HG03108 (cell line): ENCODE measurements around the gene ADAM19.

Experiments used
- ATAC-seq: cut with Tn5 transposase; IDR thresholded peaks from one replicate; pipeline ENCODE4 v1.9.1; 2021; ENCODE audit warnings: moderate library complexity; ENCODE audit not compliant: unreplicated experiment

The ADAM19 gene

DNA sequence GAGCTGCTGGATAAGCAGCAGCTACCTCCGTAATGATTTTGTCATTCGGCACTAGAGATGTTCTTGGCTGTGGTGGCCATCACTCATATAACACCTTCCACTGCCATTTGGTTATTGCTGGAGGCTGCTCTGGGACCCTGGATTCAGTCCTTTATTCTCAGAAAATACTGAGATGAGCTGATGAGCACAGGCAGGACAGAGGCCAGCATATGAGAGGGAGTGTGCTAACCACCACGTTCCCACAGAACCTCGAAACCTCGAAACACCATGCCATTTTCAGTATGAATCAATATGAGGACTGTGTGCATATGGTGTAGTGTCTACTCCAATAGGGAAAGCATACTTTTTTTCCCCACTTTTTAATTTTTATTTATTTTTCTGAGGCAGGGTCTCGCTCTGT is 56.6 kb downstream of the ADAM19 start:
- no peak for ATAC-seq

- ATAC-seq, result no peak
These were observed 58.8 kb downstream of the ADAM19 start for GRCh38 chr5:157516626-157517325.

- ATAC-seq, result no peak
These were observed 59.6 kb downstream of the ADAM19 start for GRCh38 chr5:157516006-157516405.

GRCh38 chr5:157514974-157515373 is 60.6 kb downstream of the ADAM19 start:
- ATAC-seq, result no peak

- ATAC-seq, result no peak
These were observed 62.4 kb downstream of the ADAM19 start for GRCh38 chr5:157513182-157513581.

DNA sequence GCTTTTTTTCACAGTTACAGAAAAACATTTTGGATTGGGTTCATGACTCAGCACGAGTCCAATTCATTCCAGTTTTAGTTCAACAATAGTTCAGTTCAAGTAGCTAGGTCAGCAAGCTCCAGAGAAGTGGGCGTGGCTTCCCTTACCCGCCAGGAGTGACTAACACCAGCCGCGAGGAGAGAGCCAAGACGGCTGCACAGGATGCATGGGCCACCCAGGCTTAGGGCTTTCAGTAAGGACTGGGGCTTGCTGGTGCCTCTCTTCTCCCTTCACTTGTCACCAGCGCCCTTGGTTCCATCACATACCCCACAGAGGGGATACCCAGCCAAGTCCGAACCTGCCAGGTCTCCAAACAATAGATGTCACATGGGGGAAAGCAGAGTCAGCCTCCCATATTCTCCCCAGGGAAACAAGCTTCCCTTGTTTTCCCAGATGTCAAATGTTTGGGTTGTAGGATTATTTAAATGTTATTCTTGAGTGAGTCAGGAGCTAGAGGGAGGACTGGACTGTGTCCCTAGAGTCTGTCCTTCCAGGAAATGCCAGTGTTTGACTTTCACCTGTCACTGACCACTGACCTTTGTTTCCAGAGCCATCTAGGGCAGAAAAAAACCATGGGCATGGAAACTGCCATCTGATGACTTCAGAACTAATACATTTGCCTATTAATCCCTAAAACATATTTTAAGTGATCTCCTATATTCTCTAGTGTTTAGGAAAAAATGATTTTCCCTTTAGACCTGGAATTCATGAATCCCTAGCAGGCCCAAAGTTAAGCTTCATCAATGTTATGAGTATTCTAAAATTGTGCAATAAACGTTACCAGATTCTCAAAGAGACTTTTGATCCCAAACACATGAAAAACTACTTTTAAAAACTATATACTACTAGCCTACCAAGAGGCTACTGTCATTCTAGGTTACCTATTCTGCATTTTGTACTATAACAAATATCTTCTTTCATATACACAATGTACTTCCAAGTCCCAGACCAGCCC is 63.6 kb downstream of the ADAM19 start:
- ATAC-seq, result no peak

DNA sequence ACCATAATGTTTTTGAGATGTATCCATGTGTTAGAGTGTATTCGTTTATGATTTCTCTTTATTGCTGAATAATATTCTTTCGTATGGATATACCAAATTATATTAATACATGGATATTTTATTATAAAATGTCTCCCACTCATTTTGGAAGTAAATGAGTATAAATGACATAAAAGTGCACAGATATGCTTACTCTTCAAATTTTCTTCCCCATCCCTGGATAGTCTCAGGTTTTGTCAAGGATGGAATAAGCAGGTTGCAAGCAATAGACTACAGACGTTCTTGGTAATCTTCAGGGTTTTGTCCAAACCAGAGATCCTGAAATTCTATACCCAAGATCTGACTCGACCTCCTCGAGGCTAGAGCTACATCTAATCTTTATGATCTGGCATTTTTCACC is 64.9 kb downstream of the ADAM19 start:
- no peak for ATAC-seq

DNA sequence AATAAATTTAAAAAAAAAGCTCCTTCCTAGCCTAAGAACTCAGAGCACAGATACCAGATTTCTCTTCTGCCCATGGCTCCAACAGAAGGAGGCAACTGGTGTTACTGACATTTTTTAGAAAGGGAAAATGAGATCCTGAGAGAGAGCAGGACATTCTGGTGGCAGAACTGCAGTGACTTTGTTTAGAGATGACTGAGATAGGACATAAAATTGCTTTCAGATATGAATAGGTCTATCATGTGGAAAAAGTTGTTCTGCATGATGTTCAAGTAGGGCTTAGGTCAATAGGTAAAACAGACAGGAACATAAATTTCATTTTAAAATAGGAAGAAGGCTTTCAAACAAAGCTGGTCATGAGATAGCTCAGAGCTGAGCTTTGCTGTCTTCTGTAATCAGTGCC is 66.0 kb downstream of the ADAM19 start:
- no peak for ATAC-seq

DNA sequence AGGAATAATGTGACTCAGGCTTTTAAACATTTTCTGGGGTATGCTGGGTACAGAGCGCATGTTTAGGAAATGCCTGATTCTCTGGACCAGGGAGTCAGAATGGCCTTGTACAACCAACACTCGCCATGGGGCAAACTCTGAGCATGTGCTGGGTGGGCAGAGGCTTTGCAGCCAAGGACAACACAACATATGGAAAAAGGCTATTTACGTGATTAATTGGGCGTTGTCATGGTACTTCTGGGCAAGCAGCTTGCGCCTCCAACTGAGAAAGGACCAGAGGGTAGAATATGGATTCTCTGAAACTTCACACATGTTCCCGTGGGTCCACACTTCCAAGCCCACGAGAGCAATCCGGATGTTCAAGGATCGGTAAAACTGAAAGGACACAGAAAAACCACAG is 66.5 kb downstream of the ADAM19 start:
- no peak for ATAC-seq

DNA sequence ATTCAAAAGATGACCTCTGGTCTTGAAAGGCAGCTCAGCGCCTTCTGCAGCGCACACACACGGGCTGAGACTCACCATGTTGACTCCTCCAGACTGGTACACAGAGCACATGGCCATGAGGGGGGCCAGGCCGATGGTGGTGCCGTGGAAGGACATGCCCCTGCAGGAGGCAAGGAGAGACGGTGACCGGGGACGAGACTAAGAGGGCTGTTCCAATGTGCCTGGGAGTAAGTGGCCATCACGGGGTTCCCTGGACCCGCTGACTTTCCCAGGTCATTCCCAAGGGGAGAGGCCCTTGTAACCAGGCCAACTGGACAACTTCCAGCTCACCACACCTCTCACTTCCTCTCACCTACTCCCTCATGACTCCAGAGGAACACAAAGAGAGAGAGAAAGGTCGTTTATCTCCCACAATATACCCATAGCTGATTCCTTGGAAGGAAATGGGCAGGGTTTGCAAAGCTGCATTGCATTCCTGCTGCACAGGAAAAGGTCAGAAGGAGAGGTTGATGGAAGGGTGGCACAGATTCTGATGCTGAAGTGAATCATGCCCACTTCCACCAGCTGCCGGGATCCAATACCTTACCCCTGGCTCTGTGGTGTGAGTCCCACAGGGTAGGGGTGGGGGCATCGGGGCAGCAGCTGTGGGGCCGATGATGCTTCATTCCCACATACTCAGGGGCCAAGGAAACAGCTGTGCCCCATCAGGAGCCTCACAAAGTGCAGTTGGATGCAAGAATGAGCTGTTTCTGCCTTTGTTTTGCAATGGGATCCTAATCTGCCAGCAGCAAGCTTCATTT is 68.4 kb downstream of the ADAM19 start:
- ATAC-seq, result no peak

DNA sequence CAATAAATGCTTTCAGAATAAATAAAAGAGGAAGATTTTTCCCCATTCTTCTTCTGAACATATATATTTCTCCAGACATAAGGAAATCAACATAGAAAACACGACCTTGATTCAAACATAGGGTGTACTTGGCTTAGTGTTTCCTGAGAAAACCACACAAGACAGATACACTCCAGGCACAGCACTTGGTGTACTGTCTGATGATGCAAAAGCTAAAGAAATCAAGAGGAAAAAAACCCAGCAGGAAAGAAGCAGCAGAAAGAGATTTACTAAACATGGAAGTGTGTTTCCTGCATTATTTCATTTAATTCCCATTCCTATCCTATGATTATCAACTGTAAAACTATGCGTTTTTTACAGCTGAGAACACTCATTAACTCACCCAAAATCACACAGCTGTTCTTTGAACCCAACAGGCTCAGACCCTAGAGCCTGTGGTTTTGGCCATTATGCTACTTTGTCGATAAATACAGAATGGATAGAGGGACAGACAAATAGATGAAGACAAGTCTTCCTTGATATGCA is 69.4 kb downstream of the ADAM19 start:
- ATAC-seq, result no peak

DNA sequence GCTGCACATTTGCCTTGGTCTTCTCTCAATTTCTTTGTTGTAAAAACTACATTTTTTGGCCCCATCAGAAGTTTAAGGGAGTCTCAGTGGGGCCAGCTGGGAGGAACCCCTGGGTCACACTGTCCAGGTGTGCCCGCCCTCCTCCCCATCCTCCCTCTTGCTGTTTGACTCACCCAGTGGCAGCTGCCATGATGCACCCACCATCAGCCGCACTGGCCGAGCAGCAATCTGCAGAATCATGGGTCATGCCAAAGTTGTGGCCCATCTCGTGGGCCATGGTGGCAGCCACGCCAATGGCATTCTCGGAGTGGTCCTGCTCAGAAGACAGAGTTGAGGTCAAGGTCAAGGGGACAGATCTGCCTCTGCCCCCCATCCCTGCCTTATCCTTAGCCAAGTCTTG is 70.1 kb downstream of the ADAM19 start:
- ATAC-seq, result no peak

GRCh38 chr5:157504053-157504452 is 71.5 kb downstream of the ADAM19 start:
- no peak for ATAC-seq

DNA sequence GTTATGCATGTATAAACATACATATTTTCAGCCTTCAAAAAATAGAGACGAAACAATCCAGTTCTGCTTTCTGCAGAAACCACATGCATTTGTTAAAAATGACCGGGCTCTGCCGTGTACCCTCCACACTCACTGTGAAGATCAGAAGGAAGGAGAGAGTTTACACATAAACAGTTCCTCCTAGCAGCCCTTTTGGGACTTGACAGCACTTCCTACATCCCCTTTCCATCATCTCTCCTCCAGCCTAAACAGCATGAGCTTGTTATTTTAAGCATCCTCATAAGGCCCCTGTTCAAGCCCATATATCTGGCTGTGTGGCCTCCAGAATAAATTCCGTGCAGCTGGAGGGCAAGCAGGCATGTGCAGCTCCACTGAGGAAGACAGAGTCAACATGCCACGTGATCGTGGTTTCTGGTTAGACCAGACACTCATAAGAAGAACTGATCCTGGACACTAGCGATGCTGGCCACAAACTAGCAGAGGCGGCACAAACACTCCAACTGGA is 73.4 kb downstream of the ADAM19 start:
- peak; percentile 82 for ATAC-seq

DNA sequence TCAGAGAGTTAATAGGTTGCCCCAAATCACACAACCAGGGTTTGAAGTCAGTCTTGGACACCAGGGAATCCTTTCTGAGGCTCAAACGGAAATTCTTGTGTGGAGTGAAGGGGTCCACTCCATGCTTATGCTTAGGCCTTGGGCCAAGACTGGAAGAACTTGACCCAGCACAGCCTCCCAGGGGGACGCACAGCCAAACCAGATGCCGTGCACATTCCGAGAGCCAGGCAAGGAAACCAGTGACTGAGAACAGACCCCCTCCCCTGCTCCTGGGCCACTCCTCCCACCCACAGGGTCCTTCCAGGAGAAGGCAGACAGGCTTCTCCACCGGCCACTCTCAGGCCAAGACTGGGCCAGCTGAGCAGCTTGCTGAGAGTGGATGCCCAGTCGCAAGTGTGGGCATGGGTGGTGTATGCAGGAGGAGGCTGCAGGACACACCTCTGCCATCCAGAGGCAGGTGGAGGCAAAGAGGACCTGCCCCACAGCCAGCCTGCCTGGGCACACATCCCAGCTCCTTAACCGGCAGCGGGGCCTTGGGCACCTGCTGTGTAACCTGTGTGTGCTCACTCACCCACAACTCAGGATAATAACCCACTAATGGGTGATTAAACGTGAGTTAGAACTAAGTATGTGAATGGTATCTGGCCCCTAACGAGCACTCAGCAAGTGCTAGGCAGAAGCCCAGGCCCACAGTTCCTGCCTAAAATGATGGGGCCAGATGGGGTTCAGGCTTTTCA is 77.5 kb downstream of the ADAM19 start:
- ATAC-seq, result no peak

GRCh38 chr5:157496864-157497263 is 78.7 kb downstream of the ADAM19 start:
- no peak for ATAC-seq

- ATAC-seq, result no peak
These were observed 81.3 kb downstream of the ADAM19 start for GRCh38 chr5:157494178-157494832.

DNA sequence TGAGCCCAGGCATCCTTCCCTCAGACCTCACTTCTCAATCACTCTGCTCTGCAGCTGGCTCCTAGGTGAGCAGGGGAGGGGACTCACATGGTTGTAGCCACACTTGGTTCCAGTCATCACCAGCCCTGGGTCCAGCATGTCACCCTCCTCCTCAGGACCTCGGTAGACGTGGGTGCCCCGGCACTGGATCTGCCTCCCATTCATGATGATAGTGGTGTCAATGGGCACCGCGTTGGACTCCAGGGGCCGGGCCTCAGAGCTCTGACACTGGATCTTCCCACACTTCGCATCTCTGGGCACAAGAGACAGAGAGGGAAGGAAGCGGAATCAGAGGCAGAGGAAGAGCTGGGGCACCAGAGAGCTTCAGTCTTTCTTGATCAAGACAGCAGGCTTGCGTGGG is 82.7 kb downstream of the ADAM19 start:
- ATAC-seq, result no peak

GRCh38 chr5:157491471-157491995 is 84.0 kb downstream of the ADAM19 start:
- ATAC-seq, result no peak
